Esophagus (tissue), 2 donors: ENCODE results near the gene LRRC7. TPM values are rescaled to one million over a fixed set of nuclear protein-coding genes. Genes with fewer than 3 reads are reported as not detected.

Experiments
- H3K27ac ChIP-seq, 2 donors: one replicate each; pipeline ENCODE4 v1.5.1; 2013; ENCODE audit warnings: low read depth in 2 of 2, mild to moderate bottlenecking in 2 of 2, inconsistent platforms in 1 of 2, low read length in 1 of 2, moderate library complexity in 1 of 2
- H3K27me3 ChIP-seq, 2 donors: one replicate each; pipeline ENCODE4 v1.6.1; 2013; ENCODE audit warnings: low read length in 2 of 2, control low read depth in 1 of 2, mild to moderate bottlenecking in 1 of 2; ENCODE audit not compliant: insufficient read depth in 2 of 2, control insufficient read depth in 1 of 2
- H3K36me3 ChIP-seq, 2 donors: one replicate each; pipeline ENCODE4 v1.6.1; 2013; ENCODE audit warnings: low read length in 1 of 2; ENCODE audit not compliant: control insufficient read depth in 2 of 2, insufficient read depth in 2 of 2
- H3K4me1 ChIP-seq, 2 donors: one replicate each; pipeline ENCODE4 v1.6.1; 2013; ENCODE audit warnings: low read length in 1 of 2; ENCODE audit not compliant: control insufficient read depth in 2 of 2, insufficient read depth in 2 of 2
- H3K4me3 ChIP-seq, 2 donors: one replicate each; pipeline ENCODE4 v1.5.1; 2013; ENCODE audit warnings: low read length in 2 of 2, mild to moderate bottlenecking in 2 of 2, low read depth in 1 of 2, moderate library complexity in 1 of 2
- H3K9me3 ChIP-seq, 2 donors: one replicate each; pipeline ENCODE4 v1.6.1; 2013; ENCODE audit warnings: mild to moderate bottlenecking in 2 of 2, low read depth in 1 of 2, low read length in 1 of 2, moderate library complexity in 1 of 2; ENCODE audit not compliant: control insufficient read depth in 2 of 2, insufficient read depth in 1 of 2
- WGBS, 2 donors: extraction: QIAGEN DNeasy Blood & Tissue Kit; methylation state at CpG; one replicate each; pipeline ENCODE4 v1.1.7; 2013; 5-methylcytosine and 5-hydroxymethylcytosine counted together
- polyA plus RNA-seq, 2 donors: library from polyadenylated mRNA; stranded (reverse); fragments of 200-250 nt; gene quantifications; one replicate each; pipeline ENCODE4 v1.2.3, GENCODE V29; 2013
- donor health status: healthy with polysubstance abuse.
- donor health status: Bipolar disorder and iron deficiency.

Gene LRRC7
- polyA plus RNA-seq, 2 donors = 0.07 to 0.12 TPM

DNA sequence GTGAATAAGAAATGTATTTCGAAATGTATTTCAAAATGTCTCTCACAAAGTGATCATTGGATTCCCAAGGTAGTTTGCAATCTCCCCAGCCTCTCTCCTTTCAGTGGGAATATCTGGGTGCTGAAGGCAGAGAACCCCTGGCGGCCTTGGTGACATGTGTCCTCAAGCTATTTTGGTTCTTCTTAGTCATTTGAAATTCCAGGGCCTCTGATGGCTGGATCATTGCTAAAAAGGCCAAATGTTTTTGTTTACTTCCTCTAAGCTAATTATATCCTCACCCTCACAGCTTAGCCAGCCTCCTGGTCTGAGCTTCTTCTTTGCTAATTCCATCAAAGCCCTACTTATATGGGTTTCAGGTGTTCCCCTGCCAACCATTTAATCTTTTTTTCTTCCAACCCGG is 566.4 kb downstream of the LRRC7 start:
- Histone ChIP-seq H3K27ac (no peak overlapping the region), H3K27me3 (no peaks in the 10 kb centered on the region), H3K4me3 (no peak overlapping the region), H3K9me3 (no peaks in the 10 kb centered on the region), H3K36me3 (no peaks in the 10 kb centered on the region), H3K4me1 (no peaks in the 10 kb centered on the region)
- WGBS, 2 donors = 66 to 74% methylated on average over 3 of the region's 3 CpGs

GRCh38 chr1:70140343-70140742 is 572.6 kb downstream of the LRRC7 start:
- no peaks in the 10 kb centered on the region for H3K4me1 ChIP-seq
- no peak overlapping the region for H3K27ac ChIP-seq
- no peaks in the 10 kb centered on the region for H3K27me3 ChIP-seq
- H3K9me3 ChIP-seq = no peaks in the 10 kb centered on the region
- H3K4me3 ChIP-seq = no peak overlapping the region
- no peaks in the 10 kb centered on the region for H3K36me3 ChIP-seq

DNA sequence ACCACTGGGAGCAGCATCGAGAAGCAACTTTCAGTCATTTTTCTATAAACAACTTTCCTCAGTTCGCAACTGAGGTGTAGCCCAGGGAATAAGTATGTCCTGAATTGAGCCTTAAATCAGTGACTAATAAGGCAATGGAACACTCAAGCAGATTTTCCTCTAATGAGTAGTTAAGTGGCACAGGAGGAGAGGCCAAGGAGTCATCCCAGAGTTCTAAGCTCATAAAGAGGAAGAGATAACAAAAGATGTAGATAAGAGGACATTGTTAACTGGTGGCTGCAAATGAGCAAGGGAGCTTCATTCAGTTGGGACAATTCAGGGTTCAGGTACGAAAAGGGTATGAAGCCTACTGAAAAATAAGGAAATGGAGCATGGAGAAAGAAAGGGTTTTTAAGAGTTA is 573.2 kb downstream of the LRRC7 start:
- WGBS, 2 donors = 69 to 73% methylated on average over 3 of the region's 3 CpGs
- H3K4me1 ChIP-seq = no peaks in the 10 kb centered on the region
- no peak overlapping the region for H3K4me3 ChIP-seq
- H3K9me3 ChIP-seq = no peaks in the 10 kb centered on the region
- no peaks in the 10 kb centered on the region for H3K36me3 ChIP-seq
- no peak overlapping the region for H3K27ac ChIP-seq
- no peaks in the 10 kb centered on the region for H3K27me3 ChIP-seq

- H3K36me3 ChIP-seq = no peaks in the 10 kb centered on the region
- H3K4me1 ChIP-seq = no peaks in the 10 kb centered on the region
- 58 to 64% methylated on average over 2 of the region's 2 CpGs for WGBS, 2 donors
- H3K4me3 ChIP-seq = no peak overlapping the region
- no peak overlapping the region for H3K27ac ChIP-seq
- H3K9me3 ChIP-seq = no peaks in the 10 kb centered on the region
- H3K27me3 ChIP-seq = no peaks in the 10 kb centered on the region
Measured at GRCh38 chr1:70142075-70142474, 574.4 kb downstream of the LRRC7 start.

GRCh38 chr1:70143048-70143659 is 575.4 kb downstream of the LRRC7 start:
- Histone ChIP-seq H3K4me3 (no peak overlapping the region), H3K36me3 (no peaks in the 10 kb centered on the region), H3K27ac (no peak overlapping the region), H3K4me1 (no peaks in the 10 kb centered on the region), H3K27me3 (no peaks in the 10 kb centered on the region), H3K9me3 (no peaks in the 10 kb centered on the region)
- 52 to 61% methylated on average over 4 of the region's 4 CpGs for WGBS, 2 donors

DNA sequence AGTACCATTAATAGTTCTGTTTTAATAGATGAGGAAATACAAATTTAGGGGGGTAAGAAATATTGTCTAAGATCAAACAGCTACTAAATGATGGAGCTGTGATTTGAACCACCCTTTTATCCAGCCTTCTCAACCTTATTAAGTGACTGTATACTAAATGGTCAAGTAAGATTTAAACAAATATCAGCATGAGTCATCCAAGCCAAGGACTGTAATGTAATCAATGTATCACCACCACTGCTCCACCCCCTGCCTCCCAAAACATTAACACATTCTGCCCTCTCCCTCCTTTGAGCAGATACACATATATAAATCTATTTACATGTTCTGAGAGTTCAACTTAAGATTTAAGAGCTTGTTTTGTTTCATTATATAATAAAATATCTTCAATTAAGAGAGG is 578.8 kb downstream of the LRRC7 start:
- H3K27ac ChIP-seq = no peak overlapping the region
- no peak overlapping the region for H3K4me3 ChIP-seq
- H3K36me3 ChIP-seq = no peaks in the 10 kb centered on the region
- H3K4me1 ChIP-seq = no peaks in the 10 kb centered on the region
- H3K27me3 ChIP-seq = no peaks in the 10 kb centered on the region
- H3K9me3 ChIP-seq = no peaks in the 10 kb centered on the region

- Histone ChIP-seq H3K4me1 (no peaks in the 10 kb centered on the region), H3K9me3 (no peaks in the 10 kb centered on the region), H3K36me3 (no peaks in the 10 kb centered on the region), H3K4me3 (no peak overlapping the region), H3K27me3 (no peaks in the 10 kb centered on the region), H3K27ac (no peak overlapping the region)
- 82 to 96% methylated on average over 1 of the region's 1 CpG for WGBS, 2 donors
Measured at GRCh38 chr1:70150444-70150843, 582.7 kb downstream of the LRRC7 start.

GRCh38 chr1:70153739-70154138 is 586.0 kb downstream of the LRRC7 start:
- Histone ChIP-seq H3K27me3 (no peaks in the 10 kb centered on the region), H3K9me3 (no peaks in the 10 kb centered on the region), H3K4me1 (no peaks in the 10 kb centered on the region), H3K27ac (no peak overlapping the region), H3K36me3 (no peaks in the 10 kb centered on the region), H3K4me3 (no peak overlapping the region)
- WGBS, 2 donors = 95 to 96% methylated on average over 3 of the region's 3 CpGs

- Histone ChIP-seq H3K27ac (no peak overlapping the region), H3K36me3 (no peaks in the 10 kb centered on the region), H3K27me3 (no peaks in the 10 kb centered on the region), H3K9me3 (no peaks in the 10 kb centered on the region), H3K4me1 (no peaks in the 10 kb centered on the region), H3K4me3 (no peak overlapping the region)
- 95 to 97% methylated on average over 5 of the region's 5 CpGs for WGBS, 2 donors
Measured at GRCh38 chr1:70156529-70157120, 588.9 kb downstream of the LRRC7 start.

DNA sequence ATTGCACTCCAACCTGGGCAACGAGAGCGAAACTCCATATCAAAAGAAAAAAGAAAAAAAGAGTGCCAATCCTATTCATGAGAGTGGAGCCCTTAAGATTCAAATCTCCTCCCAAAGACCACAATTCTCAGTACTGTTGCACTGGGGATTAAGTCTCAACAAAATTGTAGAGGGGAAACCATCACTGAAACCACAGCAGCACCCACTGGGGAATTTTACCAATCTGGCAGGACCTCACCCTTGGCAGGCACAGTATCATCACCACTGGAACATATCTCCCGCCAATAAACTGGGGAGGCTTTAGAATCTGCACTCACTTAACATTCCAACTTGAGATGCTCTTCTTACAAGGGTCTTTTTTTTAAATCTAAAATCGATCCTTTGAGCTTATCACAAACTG is 596.6 kb downstream of the LRRC7 start:
- H3K4me3 ChIP-seq = no peak overlapping the region
- H3K4me1 ChIP-seq = no peaks in the 10 kb centered on the region
- peaks cover 0 to 2% of the 10 kb centered on the region in 2 donors for H3K36me3 ChIP-seq
- 93 to 96% methylated on average over 4 of the region's 4 CpGs for WGBS, 2 donors
- no peaks in the 10 kb centered on the region for H3K27me3 ChIP-seq
- no peaks in the 10 kb centered on the region for H3K9me3 ChIP-seq
- no peak overlapping the region for H3K27ac ChIP-seq
